Daoy (cell line): Measurements from ENCODE around the gene KRTAP15-1. TPM values are rescaled to one million over a fixed set of nuclear protein-coding genes. Genes with fewer than 3 reads are reported as not detected.

Source experiments
- DNase-seq: peaks from one replicate; pipeline ENCODE4 v3.0.0-alpha.2; 2015; ENCODE audit warnings: low read depth
- total RNA-seq: library from RNA; depleted of rRNA; stranded (reverse); fragments of >200 nt; shearing (Covaris generic); gene quantifications from 2 replicates; pipeline ENCODE4 v1.2.3, GENCODE V29; 2014; rRNA removed

The KRTAP15-1 gene, protein sequence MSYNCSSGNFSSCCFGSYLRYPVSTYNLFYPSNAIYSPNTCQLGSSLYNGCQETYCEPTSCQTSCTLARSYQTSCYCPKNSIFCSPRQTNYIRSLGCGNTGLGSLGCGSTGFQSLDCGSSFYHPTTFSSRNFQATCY
- total RNA-seq: not detected in 2 replicates

- no peak for DNase-seq
Observed at GRCh38 chr21:30439975-30440374, at the start of gene KRTAP15-1. KRTAP15-1 (plus strand) TSS chr21:30440275; CDS start chr21:30440328, 53 bp downstream.

GRCh38 chr21:30391492-30392025, 48.5 kb upstream of the KRTAP15-1 start:
- DNase-seq: no peak

DNA sequence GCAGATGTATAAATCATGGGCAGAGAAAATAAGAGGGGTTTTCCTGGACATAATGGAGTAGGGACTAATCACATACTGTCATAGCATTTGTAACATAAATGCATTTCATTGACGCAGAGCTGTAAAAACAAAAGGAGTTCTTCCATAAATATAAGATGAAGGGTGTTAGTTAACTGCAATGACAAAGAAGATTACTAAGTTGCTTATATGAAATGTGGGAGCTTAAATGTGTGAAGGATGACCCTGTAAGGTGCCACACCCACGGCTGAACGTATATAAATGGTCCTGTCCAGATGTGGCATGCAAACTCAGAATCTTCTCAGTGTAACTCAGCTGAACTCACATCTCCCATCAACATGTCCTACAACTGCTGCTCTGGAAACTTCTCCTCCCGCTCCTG, 44.3 kb upstream of the KRTAP15-1 start, which contains the start of gene KRTAP13-1:
KRTAP13-1 (plus strand) TSS at position 301 of the 400 bp plus-strand sequence; CDS start at position 357, 56 bp downstream.
- DNase-seq: no peak

DNA sequence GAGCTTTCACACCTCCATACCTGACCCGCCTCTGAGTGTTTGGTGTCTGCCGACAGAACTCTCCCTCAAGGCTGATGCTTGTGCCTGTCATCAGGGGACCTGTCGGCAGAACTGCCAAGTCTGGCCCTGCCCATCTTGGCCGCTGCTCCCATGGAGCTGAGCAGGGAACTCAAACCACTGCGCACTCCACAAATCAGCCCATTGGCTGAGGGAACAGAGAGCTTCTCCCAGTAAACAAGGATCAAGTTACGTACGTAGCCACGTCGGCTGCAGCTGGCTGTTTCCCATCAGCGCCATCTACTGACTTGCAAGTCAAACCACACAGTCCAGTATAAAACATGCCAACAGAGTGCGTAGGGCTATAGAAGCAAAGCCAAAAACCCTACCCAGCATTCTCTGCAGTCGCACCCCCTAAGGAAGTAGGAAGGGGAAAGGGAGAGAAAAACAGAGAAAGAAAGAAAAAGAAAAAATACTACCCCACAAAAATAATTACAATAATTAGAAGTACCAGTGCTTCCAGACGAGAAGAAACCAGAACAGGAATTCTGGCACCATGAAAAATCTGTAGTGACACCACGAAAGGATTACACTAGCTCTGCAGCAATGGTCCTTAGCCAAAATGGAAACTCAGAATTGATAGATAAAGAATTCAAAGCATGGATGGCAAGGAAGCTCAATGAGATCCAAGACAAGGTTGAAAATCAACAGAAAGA, 31.1 kb upstream of the KRTAP15-1 start:
- DNase-seq: peak; percentile 93

GRCh38 chr21:30415993-30416392, 24.1 kb upstream of the KRTAP15-1 start:
- DNase-seq: no peak

GRCh38 chr21:30425826-30426225, 14.2 kb upstream of the KRTAP15-1 start, which contains the start of gene KRTAP13-3:
KRTAP13-3 (minus strand) TSS chr21:30425926; CDS start chr21:30425912, 14 bp downstream.
- DNase-seq: no peak

DNA sequence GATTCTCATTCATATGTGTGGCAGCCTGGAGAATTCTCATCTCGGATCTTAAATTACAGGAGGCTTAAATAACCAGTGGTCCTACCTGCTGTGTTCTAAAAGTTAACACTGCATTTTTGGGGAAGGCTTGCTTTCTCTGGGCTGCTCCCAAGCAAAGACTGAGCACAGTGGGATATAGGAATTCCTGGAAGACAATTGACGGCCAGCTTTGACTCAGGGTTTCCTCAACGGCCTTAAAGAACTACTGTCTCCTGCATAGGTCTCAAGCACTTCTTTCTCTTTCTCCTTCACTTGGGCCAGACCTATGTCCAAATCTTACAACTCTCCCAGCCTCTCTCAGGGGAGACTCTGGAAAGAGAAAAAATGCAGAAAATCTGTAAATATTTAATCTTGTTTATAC, 13.3 kb upstream of the KRTAP15-1 start:
- DNase-seq: no peak

GRCh38 chr21:30430170-30430655, 9.9 kb upstream of the KRTAP15-1 start, which contains the start of gene KRTAP13-4:
KRTAP13-4 (plus strand) TSS chr21:30430220; CDS start chr21:30430276, 56 bp downstream.
- no peak for DNase-seq

- peak; percentile 61 for DNase-seq
Observed at GRCh38 chr21:30434033-30434631, 5.9 kb upstream of the KRTAP15-1 start.

GRCh38 chr21:30437010-30437565, 3.0 kb upstream of the KRTAP15-1 start:
- no peak for DNase-seq

DNA sequence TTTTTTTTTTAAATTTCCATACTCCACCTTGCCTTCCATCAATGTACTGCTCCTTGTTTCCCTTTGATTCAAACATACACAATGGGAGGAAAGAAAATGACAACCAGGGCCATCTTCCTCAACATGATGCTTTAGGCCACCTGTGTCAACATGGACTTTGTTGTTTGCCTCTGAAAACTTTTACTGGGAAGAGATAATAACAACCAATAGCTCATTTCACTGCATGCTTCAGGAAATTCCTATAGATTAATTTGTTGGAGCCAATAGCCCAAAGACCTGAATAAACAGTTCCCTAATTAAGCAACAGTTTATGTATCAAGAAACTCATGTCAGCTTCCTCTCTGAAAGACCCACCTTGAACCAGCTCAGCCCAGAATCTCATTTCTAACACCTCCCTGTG, 3.2 kb downstream of the KRTAP15-1 start:
- no peak for DNase-seq

- DNase-seq: no peak
Observed at GRCh38 chr21:30444204-30444603, 4.1 kb downstream of the KRTAP15-1 start.

- DNase-seq: peak; percentile 12
Observed at GRCh38 chr21:30447056-30447455, 7.0 kb downstream of the KRTAP15-1 start.

DNA sequence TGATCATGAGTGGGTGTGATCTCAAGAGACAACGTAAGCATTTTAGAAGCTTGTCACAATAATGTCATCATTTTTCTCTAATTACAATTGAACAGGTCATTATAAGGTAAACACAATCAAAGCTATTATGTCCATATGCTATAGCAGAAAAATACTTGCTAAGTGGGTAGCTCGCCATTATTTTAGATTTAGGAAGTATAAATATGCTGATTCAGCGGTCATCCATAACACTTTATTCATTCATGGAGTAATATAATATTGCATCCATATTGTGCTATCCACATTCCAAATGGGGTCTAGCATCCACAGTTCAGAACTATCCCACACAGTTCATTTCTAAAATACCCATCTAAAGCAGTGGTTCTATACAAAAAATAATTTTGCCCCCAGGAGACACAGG, 8.4 kb downstream of the KRTAP15-1 start:
- DNase-seq: no peak

- peak; percentile 22 for DNase-seq
Observed at GRCh38 chr21:30463713-30464112, 23.6 kb downstream of the KRTAP15-1 start.

DNA sequence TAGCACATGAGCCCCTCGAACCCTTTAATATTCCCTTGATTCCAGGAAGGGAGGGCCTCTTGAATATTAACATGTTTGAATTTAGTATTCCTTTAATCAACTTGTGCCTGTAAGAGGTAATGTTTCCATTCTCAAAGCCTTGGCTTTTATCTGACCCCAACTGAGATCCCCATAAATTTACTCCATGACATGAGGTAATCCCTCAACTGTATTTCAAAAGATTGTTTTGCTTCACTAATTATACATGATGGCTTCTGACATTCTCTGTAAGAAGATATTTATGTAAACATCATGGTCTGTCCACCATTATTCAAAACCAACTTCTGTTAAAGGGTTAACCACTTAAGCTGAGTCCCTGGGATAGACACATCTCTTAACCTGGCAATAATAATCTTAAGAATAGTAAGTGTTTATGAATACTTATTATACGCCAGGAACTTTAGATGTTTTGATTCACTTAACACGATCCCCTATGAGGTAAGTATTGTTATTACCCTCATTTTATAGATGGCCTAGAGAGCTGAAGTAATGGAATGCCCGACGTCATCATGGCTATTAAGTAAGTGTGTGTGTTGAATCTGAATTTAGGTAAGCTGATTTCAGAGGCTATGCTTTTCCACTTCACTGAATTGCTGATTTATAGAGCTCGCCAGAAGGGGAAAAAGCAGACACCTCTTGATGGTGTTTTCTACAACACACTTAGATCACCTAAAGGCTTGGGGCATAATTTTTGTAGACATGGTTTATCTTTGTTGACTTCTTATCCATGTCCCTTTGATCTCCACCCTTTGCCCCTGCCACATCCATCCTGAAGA, 29.0 kb downstream of the KRTAP15-1 start:
- DNase-seq: no peak

DNA sequence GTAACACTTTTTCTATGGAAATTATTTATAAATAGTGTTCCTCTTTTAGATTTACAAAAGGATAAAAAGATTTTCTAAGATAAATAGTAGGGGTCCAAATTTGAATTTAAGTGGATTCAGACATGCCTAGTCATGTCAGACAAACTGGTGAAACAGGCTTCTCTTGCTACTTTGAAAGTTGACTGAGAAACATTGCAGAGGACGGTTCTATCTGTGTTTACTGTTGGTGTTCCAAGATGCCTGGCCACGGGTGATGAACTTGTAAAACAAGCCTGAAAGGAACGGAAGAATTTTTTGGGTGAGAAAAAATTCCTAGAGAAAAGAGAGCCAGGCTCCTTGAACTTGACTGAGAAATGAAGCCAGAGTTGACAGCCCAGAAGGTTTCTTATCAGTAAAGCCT, 37.9 kb downstream of the KRTAP15-1 start:
- DNase-seq: no peak

- DNase-seq: no peak
Observed at GRCh38 chr21:30479259-30479658, 39.2 kb downstream of the KRTAP15-1 start.

DNA sequence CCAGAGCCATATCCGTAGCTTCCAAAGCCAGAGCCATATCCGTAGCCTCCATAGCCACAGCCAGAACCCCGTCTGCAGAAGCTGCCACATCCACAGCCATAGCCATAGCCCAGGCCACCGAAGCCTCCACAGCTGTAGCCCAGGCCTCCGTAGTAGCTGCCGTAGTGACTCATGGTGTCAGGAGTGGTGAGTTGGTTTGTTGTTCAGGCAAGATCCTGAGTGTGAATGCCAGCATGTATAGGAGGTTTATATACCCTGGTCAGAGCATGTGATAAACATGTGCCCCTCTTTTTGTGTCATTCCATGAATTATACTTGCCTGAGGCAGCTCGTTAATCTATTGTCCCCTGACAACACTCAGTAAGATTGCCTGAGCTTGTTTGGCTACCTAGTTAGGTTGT, 40.1 kb downstream of the KRTAP15-1 start, which contains the start of gene KRTAP19-1:
KRTAP19-1 (minus strand) TSS at position 223 of the 400 bp plus-strand sequence; CDS start at position 173, 50 bp downstream.
- DNase-seq: peak; percentile 31

DNA sequence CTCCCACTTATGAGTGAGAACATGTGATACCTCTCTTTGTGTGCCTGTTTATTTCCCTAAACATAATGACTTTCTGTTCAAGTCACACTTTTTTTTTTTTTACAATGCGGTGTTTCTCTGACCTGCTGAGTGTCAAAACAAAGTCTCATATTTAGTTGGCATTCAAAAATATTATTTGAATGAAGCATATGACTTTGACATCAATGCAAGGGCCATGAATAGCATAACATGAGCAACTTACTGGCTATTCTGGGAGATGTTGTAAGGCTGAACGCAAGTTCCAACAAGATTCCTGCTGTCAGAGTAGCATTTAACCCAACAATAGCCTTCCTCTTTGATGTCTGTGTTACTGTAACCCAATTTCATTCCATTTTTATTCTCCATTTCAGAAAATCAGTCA, 42.1 kb downstream of the KRTAP15-1 start:
- no peak for DNase-seq

GRCh38 chr21:30486180-30486579, 46.1 kb downstream of the KRTAP15-1 start:
- no peak for DNase-seq
